Muscle layer of colon (tissue), 2 donors: ENCODE data around the gene ATP5MK.

Experiments
- H3K27ac ChIP-seq: one replicate; pipeline ENCODE4 v1.7.0; 2013; ENCODE audit warnings: low read depth, mild to moderate bottlenecking, low read length, moderate library complexity
- H3K27me3 ChIP-seq, 2 donors: one replicate each; pipeline ENCODE4 v1.7.0; 2013; ENCODE audit warnings: low read length in 2 of 2, mild to moderate bottlenecking in 2 of 2; ENCODE audit not compliant: insufficient read depth in 2 of 2, control insufficient read depth in 1 of 2
- H3K36me3 ChIP-seq: one replicate; pipeline ENCODE4 v1.7.0; 2013; ENCODE audit warnings: mild to moderate bottlenecking, low read length; ENCODE audit not compliant: insufficient read depth
- H3K4me1 ChIP-seq: one replicate; pipeline ENCODE4 v1.7.0; 2013; ENCODE audit warnings: mild to moderate bottlenecking, low read length; ENCODE audit not compliant: insufficient read depth
- H3K4me3 ChIP-seq, 2 donors: one replicate each; pipeline ENCODE4 v1.7.0; 2013; ENCODE audit warnings: low read length in 2 of 2, low read depth in 1 of 2, mild to moderate bottlenecking in 1 of 2, moderate library complexity in 1 of 2
- H3K9ac ChIP-seq: one replicate; pipeline ENCODE4 v1.7.0; 2013; ENCODE audit warnings: low read length
- H3K9me3 ChIP-seq: one replicate; pipeline ENCODE4 v1.7.0; 2013; ENCODE audit warnings: mild to moderate bottlenecking, low read length
- donor health status: abdominal sarcoma.
- donor health status: Adenocarcinoma of cecum.

ATP5MK gene

DNA sequence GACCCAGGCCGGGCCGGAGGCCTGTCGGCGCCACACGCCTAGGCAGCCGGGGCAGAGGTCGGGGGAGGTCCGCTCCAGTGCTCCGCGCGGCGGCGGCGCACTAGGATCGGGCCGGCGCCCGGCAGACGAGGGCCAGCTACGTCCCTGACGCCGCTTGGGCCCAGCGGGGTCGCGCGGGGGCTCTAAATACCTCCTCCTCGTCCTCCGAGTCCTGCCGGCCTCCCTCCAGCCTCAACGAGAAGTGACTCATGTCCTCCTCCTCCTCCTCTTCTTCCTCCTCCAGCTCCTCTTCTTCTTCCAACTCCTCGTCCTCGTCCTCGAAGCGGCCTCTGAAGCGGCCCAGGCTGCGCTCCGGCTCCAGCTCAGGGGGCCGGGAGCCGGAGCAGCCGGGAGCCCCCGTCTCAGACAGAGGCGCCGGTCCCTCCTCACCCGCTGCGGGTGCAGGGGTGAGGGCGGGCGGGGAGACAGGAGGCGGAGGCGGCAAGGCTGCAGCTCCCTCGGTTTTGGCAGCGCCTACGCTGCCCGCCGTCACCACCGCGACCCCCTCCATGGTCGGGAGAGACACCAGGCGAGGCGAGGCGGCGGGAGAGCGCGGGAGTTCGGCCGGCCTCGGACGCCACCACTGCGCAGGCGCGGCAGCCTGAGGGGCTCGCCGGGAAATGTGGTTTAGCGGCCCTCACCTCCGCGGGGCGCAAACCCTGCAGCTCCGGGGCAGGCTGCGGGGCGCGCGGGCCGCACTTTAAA is 45.6 kb downstream of the ATP5MK start, which contains the start of gene PCGF6:
Gene PCGF6 (minus strand): TSS at position 624 of the 744 bp plus-strand sequence. CDS start 74 bp downstream, at position 550.
- peak within 1 kb of the TSS; percentile 71 to 77 for H3K4me3 ChIP-seq
- H3K36me3 ChIP-seq, result peaks cover 9% of the 10 kb centered on the region
- peak within 1 kb of the TSS; percentile 21 for H3K9ac ChIP-seq
- no peaks in the 10 kb centered on the region for H3K9me3 ChIP-seq
- H3K27me3 ChIP-seq, result no peaks in the 10 kb centered on the region
- peak within 1 kb of the TSS; percentile 93 for H3K27ac ChIP-seq
- no peaks in the 10 kb centered on the region for H3K4me1 ChIP-seq

DNA sequence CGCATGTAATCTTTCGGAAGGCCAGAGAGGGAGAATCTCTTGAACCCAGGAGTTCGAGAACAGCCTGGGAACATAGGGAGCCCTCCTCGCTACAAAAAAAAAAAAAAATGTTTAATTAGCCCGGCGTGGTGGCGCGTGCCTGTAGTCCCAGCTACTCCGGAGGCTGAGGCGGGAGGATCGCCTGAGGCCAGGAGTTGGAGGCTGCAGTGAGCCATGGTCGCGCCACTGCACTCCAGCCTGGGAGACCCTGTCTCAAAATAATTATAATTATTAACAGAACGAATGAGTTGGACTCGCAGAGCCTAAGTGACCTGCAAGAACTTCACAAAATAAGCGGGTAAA is 46.1 kb downstream of the ATP5MK start:
- no peaks in the 10 kb centered on the region for H3K27me3 ChIP-seq
- H3K27ac ChIP-seq, result peak overlapping the region; percentile 93
- H3K4me1 ChIP-seq, result no peaks in the 10 kb centered on the region
- peaks cover 11% of the 10 kb centered on the region for H3K36me3 ChIP-seq
- peak overlapping the region; percentile 71 to 77 for H3K4me3 ChIP-seq
- peak overlapping the region; percentile 21 for H3K9ac ChIP-seq
- H3K9me3 ChIP-seq, result no peaks in the 10 kb centered on the region
